ENCODE results near the gene PLA2G2D. TPM values are rescaled to one million over a fixed set of nuclear protein-coding genes. Genes with fewer than 3 reads are reported as not detected.

Gene PLA2G2D
- total RNA-seq, 1 experiment from 2014 or later, result not detected

- no peak for DNase-seq
- no CpG with 5 or more reads among the region's 7 CpGs for WGBS (ENCODE audit: extremely low coverage, insufficient read length, low lambda C conversion rate)
- H3K18ac ChIP-seq (ENCODE audit: insufficient read length, low read depth, low read length), result no peak overlapping the region
- no peak overlapping the region for H2AK5ac ChIP-seq (ENCODE audit: insufficient read length, low read length)
- no peak overlapping the region for H2BK120ac ChIP-seq (ENCODE audit: low read depth, low read length, poor library complexity, severe bottlenecking)
- H3K27ac ChIP-seq (ENCODE audit: insufficient read length, low read depth, low read length), result no peak overlapping the region
- no peaks in the 10 kb centered on the region for H3K4me1 ChIP-seq (ENCODE audit: insufficient read depth, low read length)
- H3K27me3 Mint-ChIP-seq (ENCODE audit: low read depth), result peaks cover 6% of the 10 kb centered on the region
- H3K79me2 ChIP-seq (ENCODE audit: insufficient read depth, low read length), result no peaks in the 10 kb centered on the region
- no peaks in the 10 kb centered on the region for H3K9me3 ChIP-seq (ENCODE audit: control insufficient read depth, low read depth, low read length)
- no peak overlapping the region for H3K23ac ChIP-seq (ENCODE audit: insufficient read length, low read depth, low read length)
- H3T11ph ChIP-seq (ENCODE audit: low read length), result no peak overlapping the region
- H4K8ac ChIP-seq (replicated peaks; ENCODE audit: insufficient read length, low read depth, low read length), result no peak overlapping the region
- no peaks in the 10 kb centered on the region for H3K79me1 ChIP-seq (ENCODE audit: insufficient read depth, low read depth, low read length, poor library complexity, severe bottlenecking)
- TF ChIP-seq CTCF (conservative IDR thresholded peaks at IDR 0.05), result no peak; the same call in 1 of the 3 replicates
- H3K36me3 Mint-ChIP-seq (ENCODE audit: insufficient read depth in 1 of 3, low read depth in 3 of 3), result no peaks in the 10 kb centered on the region
- H3K56ac ChIP-seq (ENCODE audit: insufficient read length, low read depth, low read length), result no peak overlapping the region
- H3K4me3 Mint-ChIP-seq, result peak overlapping the region in 1 of 2 experiments; percentile 64; a peak in 2 of 5 replicates
- H2AFZ ChIP-seq (ENCODE audit: low read length), result no peak overlapping the region
- no peak overlapping the region for H3K4ac ChIP-seq (ENCODE audit: low read depth, low read length)
- no peak overlapping the region for H3K9ac ChIP-seq (ENCODE audit: extremely low read depth, insufficient read length, low read length)
- H3K27ac Mint-ChIP-seq, result peak overlapping the region in 2 of 3 experiments; percentile 31 to 66; a peak in 2 of 7 replicates
- H3K14ac ChIP-seq (ENCODE audit: insufficient read depth, low read length), result peak overlapping the region; percentile 36; the same call in 1 of the 2 replicates
- no peak overlapping the region for H2BK12ac ChIP-seq (ENCODE audit: insufficient read length, low read depth, low read length)
- no peak overlapping the region for H2BK20ac ChIP-seq (ENCODE audit: low read depth, low read length, poor library complexity, severe bottlenecking)
- H4K20me1 ChIP-seq (ENCODE audit: control insufficient read depth, insufficient read depth, insufficient read length), result no peaks in the 10 kb centered on the region
- H3K9me3 Mint-ChIP-seq, result no peaks in the 10 kb centered on the region; a peak in 1 of 5 replicates
- no peak overlapping the region for H4K5ac ChIP-seq (ENCODE audit: insufficient read length, low read depth, low read length)
- peaks cover 12 to 32% of the 10 kb centered on the region in 2 experiments for H3K4me1 Mint-ChIP-seq
- H2BK5ac ChIP-seq (ENCODE audit: insufficient read length, low read length), result no peak overlapping the region
- H3K23me2 ChIP-seq (ENCODE audit: insufficient read length, low read depth, low read length, poor library complexity, severe bottlenecking), result peaks cover 9% of the 10 kb centered on the region
- no peak overlapping the region for H4K91ac ChIP-seq (ENCODE audit: insufficient read length, low read depth, low read length)
- H3K27me3 ChIP-seq (ENCODE audit: insufficient read depth, low read length), result no peaks in the 10 kb centered on the region
- H2BK15ac ChIP-seq (ENCODE audit: low read depth, low read length), result no peak overlapping the region
- peak overlapping the region; percentile 49 for H3K4me2 ChIP-seq (ENCODE audit: insufficient read depth, insufficient read length, low read length)
Measured at GRCh38 chr1:20152599-20152930, 33.2 kb upstream of the PLA2G2D start.

All from H9 (cell line).